Tibial artery (tissue), 4 donors: ENCODE data around the gene CISD2.

ENCODE experiments used
- DNase-seq, 2 donors: peaks; one replicate each; pipeline ENCODE4 v3.0.0-alpha.2; 2019
- H3K27ac ChIP-seq, 2 donors: fragments of 200-600 bp; sonication (generic) in 1 of 2; 1 replicate in 1 of 2; 2 replicates in 1 of 2; pipeline ENCODE4 v1.5.1; 2018 to 2019; ENCODE audit warnings: mild to moderate bottlenecking in 1 of 2
- H3K27me3 ChIP-seq, 2 donors: fragments of 200-600 bp; sonication (generic) in 1 of 2; one replicate each; pipeline versions ENCODE4 v1.5.1 to v1.6.0; 2016 to 2019
- H3K36me3 ChIP-seq, 3 donors: fragments of 200-600 bp; sonication (generic) in 2 of 3; one replicate each; pipeline ENCODE4 v1.5.1; 2016 to 2019; ENCODE audit warnings: mild to moderate bottlenecking in 2 of 3
- H3K4me1 ChIP-seq, 4 donors: fragments of 200-600 bp; sonication (generic) in 2 of 4; 1 replicate in 3 of 4; 2 replicates in 1 of 4; pipeline ENCODE4 v1.5.1; 2016 to 2019
- H3K4me3 ChIP-seq, 2 donors: fragments of 200-600 bp; sonication (generic) in 1 of 2; 1 replicate in 1 of 2; 2 replicates in 1 of 2; pipeline ENCODE4 v1.5.1; 2018 to 2019; ENCODE audit warnings: mild to moderate bottlenecking in 2 of 2
- H3K9me3 ChIP-seq, 3 donors: fragments of 200-600 bp; sonication (generic) in 1 of 3; one replicate each; pipeline ENCODE4 v1.5.1; 2016 to 2019
- intact Hi-C: fragments of 100-400 bp; cut with DNase I; formaldehyde crosslinking; loops from one replicate; pipeline ENCODE4 v1.15.0; 2023; ENCODE audit warnings: low total_unique reads
- TF ChIP-seq, protein P1 (sequence below), 2 experiments: fragments of 200-600 bp in 1 of 2; fragments of 450-650 bp in 1 of 2; IDR thresholded peaks; one replicate each; pipeline ENCODE4 v1.5.1; 2017 to 2019; ENCODE audit warnings: antibody characterized with exemption in 2 of 2, mild to moderate bottlenecking in 1 of 2, moderate library complexity in 1 of 2

Gene CISD2

GRCh38 chr4:102827674-102828496, 40.9 kb upstream of the CISD2 start:
- H3K4me1 ChIP-seq, result peaks cover 0 to 23% (median 8%) of the 10 kb centered on the region in 4 donors
- DNase-seq, result peak; percentile 100
- no peaks in the 10 kb centered on the region for H3K27me3 ChIP-seq
- peak overlapping the region; percentile 75 to 76 for H3K4me3 ChIP-seq
- H3K36me3 ChIP-seq, result no peaks in the 10 kb centered on the region
- H3K9me3 ChIP-seq, result no peaks in the 10 kb centered on the region
- TF ChIP-seq, protein P1, sequence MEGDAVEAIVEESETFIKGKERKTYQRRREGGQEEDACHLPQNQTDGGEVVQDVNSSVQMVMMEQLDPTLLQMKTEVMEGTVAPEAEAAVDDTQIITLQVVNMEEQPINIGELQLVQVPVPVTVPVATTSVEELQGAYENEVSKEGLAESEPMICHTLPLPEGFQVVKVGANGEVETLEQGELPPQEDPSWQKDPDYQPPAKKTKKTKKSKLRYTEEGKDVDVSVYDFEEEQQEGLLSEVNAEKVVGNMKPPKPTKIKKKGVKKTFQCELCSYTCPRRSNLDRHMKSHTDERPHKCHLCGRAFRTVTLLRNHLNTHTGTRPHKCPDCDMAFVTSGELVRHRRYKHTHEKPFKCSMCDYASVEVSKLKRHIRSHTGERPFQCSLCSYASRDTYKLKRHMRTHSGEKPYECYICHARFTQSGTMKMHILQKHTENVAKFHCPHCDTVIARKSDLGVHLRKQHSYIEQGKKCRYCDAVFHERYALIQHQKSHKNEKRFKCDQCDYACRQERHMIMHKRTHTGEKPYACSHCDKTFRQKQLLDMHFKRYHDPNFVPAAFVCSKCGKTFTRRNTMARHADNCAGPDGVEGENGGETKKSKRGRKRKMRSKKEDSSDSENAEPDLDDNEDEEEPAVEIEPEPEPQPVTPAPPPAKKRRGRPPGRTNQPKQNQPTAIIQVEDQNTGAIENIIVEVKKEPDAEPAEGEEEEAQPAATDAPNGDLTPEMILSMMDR (IDR thresholded peaks at IDR 0.05), result no peak
- H3K27ac ChIP-seq, result peak overlapping the region; percentile 99 to 100
- intact Hi-C loops, result loop anchor here (1.0 to 10.0 kb wide), 3 partner anchors 40 to 189 kb away; partner anchors contain the start of genes CISD2, MANBA and SLC9B1

GRCh38 chr4:102828497-102828808, 40.3 kb upstream of the CISD2 start:
- Histone ChIP-seq H3K9me3 (no peaks in the 10 kb centered on the region), H3K27me3 (no peaks in the 10 kb centered on the region), H3K4me3 (peak overlapping the region; percentile 75 to 76), H3K36me3 (no peaks in the 10 kb centered on the region), H3K27ac (peak overlapping the region; percentile 99 to 100), H3K4me1 (peaks cover 0 to 17% (median 5%) of the 10 kb centered on the region in 4 donors)
- TF ChIP-seq, protein P1 (IDR thresholded peaks at IDR 0.05), result no peak
- DNase-seq, result no peak
- intact Hi-C loops, result loop anchor here (5.0 to 10.0 kb wide), 2 partner anchors 64 to 189 kb away; partner anchors contain the start of genes MANBA and SLC9B1

DNA sequence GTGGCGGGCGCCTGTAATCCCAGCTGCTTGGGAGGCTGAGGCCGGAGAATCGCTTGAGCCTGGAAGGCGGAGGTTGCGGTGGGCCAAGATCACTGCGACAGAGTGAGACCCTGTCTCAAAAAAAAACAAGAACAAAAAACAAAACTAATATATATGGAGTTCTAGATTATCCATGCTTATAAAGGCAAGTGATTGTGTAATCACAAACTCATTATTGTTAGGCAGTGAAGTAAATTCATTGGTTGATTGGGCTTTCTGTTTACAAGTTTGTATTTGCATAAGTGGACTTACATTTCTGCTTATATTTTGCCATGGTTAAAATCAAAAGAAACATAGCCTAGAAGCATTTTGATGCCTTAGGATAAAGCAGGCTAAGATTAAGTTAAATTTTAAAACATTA, 39.0 kb upstream of the CISD2 start:
- TF ChIP-seq, protein P1 (IDR thresholded peaks at IDR 0.05), result no peak
- Histone ChIP-seq H3K27me3 (no peaks in the 10 kb centered on the region), H3K9me3 (no peaks in the 10 kb centered on the region), H3K27ac (no peak overlapping the region), H3K4me1 (peaks cover 0 to 10% (median 0%) of the 10 kb centered on the region in 4 donors), H3K36me3 (no peaks in the 10 kb centered on the region), H3K4me3 (no peak overlapping the region)
- no peak for DNase-seq
- intact Hi-C loops, result loop anchor here (5.0 to 10.0 kb wide), 2 partner anchors 65 to 187 kb away; partner anchors contain the start of genes MANBA and SLC9B1

- Histone ChIP-seq H3K27ac (no peak overlapping the region), H3K27me3 (no peaks in the 10 kb centered on the region), H3K9me3 (no peaks in the 10 kb centered on the region), H3K4me1 (peaks cover 0 to 10% (median 0%) of the 10 kb centered on the region in 4 donors), H3K36me3 (no peaks in the 10 kb centered on the region), H3K4me3 (no peak overlapping the region)
- no peak for DNase-seq
- intact Hi-C loops, result no loop called here
- TF ChIP-seq, protein P1 (IDR thresholded peaks at IDR 0.05), result no peak
Observed at GRCh38 chr4:102832105-102832504, 36.7 kb upstream of the CISD2 start.

DNA sequence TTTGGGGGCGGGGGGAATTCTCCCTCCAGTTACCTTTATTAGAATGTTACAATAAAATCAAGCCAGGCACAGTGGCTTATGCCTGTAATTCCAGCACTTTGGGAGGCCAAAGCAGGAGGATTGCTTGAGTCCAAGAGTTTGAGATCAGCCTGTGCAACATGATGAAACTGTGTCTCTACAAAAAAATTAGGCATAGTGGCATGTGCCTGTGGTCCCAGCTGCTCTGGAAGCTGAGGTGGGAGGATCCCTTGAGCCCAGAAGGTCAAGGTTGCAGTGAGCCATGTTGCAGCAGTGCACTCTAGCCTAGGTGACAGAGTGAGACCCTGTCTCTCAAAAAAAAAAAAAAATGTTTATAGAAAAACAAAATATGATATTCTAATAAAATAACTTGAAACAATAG, 36.1 kb upstream of the CISD2 start:
- Histone ChIP-seq H3K4me3 (no peak overlapping the region), H3K27me3 (no peaks in the 10 kb centered on the region), H3K9me3 (no peaks in the 10 kb centered on the region), H3K27ac (no peak overlapping the region), H3K36me3 (no peaks in the 10 kb centered on the region), H3K4me1 (peaks cover 0 to 10% (median 0%) of the 10 kb centered on the region in 4 donors)
- TF ChIP-seq, protein P1 (IDR thresholded peaks at IDR 0.05), result no peak
- DNase-seq, result no peak
- intact Hi-C loops, result no loop called here
